Thoracic aorta (tissue), 2 donors: Measurements from ENCODE around the gene FN3K. TPM values are rescaled to one million over a fixed set of nuclear protein-coding genes. Genes with fewer than 3 reads are reported as not detected.
"Not testable (repeated sequence)": the region's sequence is repeated elsewhere in the genome, so short reads cannot be mapped to it uniquely, and the experiment has no call there.

Experiments
- ATAC-seq: fragments of 150-250 bp; one replicate; pipeline ENCODE4 v1.8.0; 2017; ENCODE audit warnings: low read depth; ENCODE audit not compliant: insufficient number of reproducible peaks, low FRiP score
- DNase-seq: peaks from one replicate; pipeline ENCODE4 v3.0.0-alpha.2; 2020; ENCODE audit warnings: low spot score
- H3K27ac ChIP-seq, 2 donors: fragments of 200-600 bp; sonication (generic); 1 replicate in 1 of 2; 2 replicates in 1 of 2; pipeline ENCODE4 v1.5.1; 2016; ENCODE audit warnings: mild to moderate bottlenecking in 2 of 2, moderate library complexity in 2 of 2
- H3K27me3 ChIP-seq: fragments of 200-600 bp; sonication (generic); replicated peaks from 2 replicates; pipeline ENCODE4 v1.6.0; 2016; ENCODE audit warnings: mild to moderate bottlenecking; ENCODE audit not compliant: insufficient read depth
- H3K36me3 ChIP-seq: fragments of 200-600 bp; sonication (generic); one replicate; pipeline ENCODE4 v1.5.1; 2016
- H3K4me1 ChIP-seq, 2 donors: fragments of 200-600 bp; sonication (generic); 1 replicate in 1 of 2; 2 replicates in 1 of 2; pipeline versions ENCODE4 v1.5.1 to v1.6.0; 2016; ENCODE audit warnings: low read depth in 2 of 2, mild to moderate bottlenecking in 1 of 2; ENCODE audit not compliant: control insufficient read depth in 1 of 2
- H3K4me3 ChIP-seq: fragments of 200-600 bp; sonication (generic); 2 replicates; pipeline ENCODE4 v1.5.1; 2016; ENCODE audit warnings: mild to moderate bottlenecking
- H3K9me3 ChIP-seq: fragments of 200-600 bp; sonication (generic); 2 replicates; pipeline ENCODE4 v1.5.1; 2016
- CTCF ChIP-seq: fragments of 200-600 bp; sonication (generic); IDR thresholded peaks from one replicate; pipeline ENCODE4 v1.5.1; 2019; ENCODE audit warnings: antibody characterized with exemption
- total RNA-seq, 2 donors: library from RNA; depleted of rRNA; stranded (reverse); fragments of >200 nt; gene quantifications; one replicate each; pipeline versions ENCODE4 v1.1.0 to v1.2.3, GENCODE V29; 2016

Gene FN3K
- total RNA-seq, 2 donors from 2014 or later = 8.3 to 10.4 TPM

GRCh38 chr17:82783498-82783897 is 48.1 kb downstream of the FN3K start:
- no peak for DNase-seq
- Histone ChIP-seq H3K4me1 (no peaks in the 10 kb centered on the region), H3K27ac (no peak overlapping the region), H3K9me3 (no peaks in the 10 kb centered on the region), H3K36me3 (peaks cover 17% of the 10 kb centered on the region), H3K4me3 (no peak overlapping the region), H3K27me3 (no peaks in the 10 kb centered on the region)
- no peak for TF ChIP-seq CTCF
- ATAC-seq = no peak

GRCh38 chr17:82785581-82785980 is 50.2 kb downstream of the FN3K start:
- H3K4me1 ChIP-seq, H3K9me3 ChIP-seq, H3K27me3 ChIP-seq, H3K4me3 ChIP-seq, DNase-seq, H3K27ac ChIP-seq, ATAC-seq: not testable (repeated sequence)
- H3K36me3 ChIP-seq = peaks cover 17% of the 10 kb centered on the region

- H3K36me3 ChIP-seq = peaks cover 20% of the 10 kb centered on the region
- no peaks in the 10 kb centered on the region for H3K27me3 ChIP-seq
- no peak overlapping the region for H3K4me3 ChIP-seq
- TF ChIP-seq CTCF = no peak
- DNase-seq (no peak), ATAC-seq (no peak)
- no peaks in the 10 kb centered on the region for H3K9me3 ChIP-seq
- no peak overlapping the region for H3K27ac ChIP-seq
- no peaks in the 10 kb centered on the region for H3K4me1 ChIP-seq
Observed at GRCh38 chr17:82786427-82786826, 51.0 kb downstream of the FN3K start.

- Histone ChIP-seq H3K27ac (no peak overlapping the region), H3K4me1 (no peaks in the 10 kb centered on the region), H3K9me3 (no peaks in the 10 kb centered on the region), H3K36me3 (peaks cover 19% of the 10 kb centered on the region), H3K4me3 (no peak overlapping the region), H3K27me3 (no peaks in the 10 kb centered on the region)
- no peak for TF ChIP-seq CTCF
- ATAC-seq (no peak), DNase-seq (no peak)
Observed at GRCh38 chr17:82787081-82787848, 51.9 kb downstream of the FN3K start.

- Histone ChIP-seq H3K27me3 (no peaks in the 10 kb centered on the region), H3K4me3 (no peak overlapping the region), H3K9me3 (no peaks in the 10 kb centered on the region), H3K36me3 (peaks cover 10% of the 10 kb centered on the region), H3K4me1 (peaks cover 0 to 1% of the 10 kb centered on the region in 2 donors), H3K27ac (no peak overlapping the region)
- TF ChIP-seq CTCF = no peak
- DNase-seq (no peak), ATAC-seq (no peak)
Observed at GRCh38 chr17:82788206-82789001, 53.0 kb downstream of the FN3K start.
